IPS-NIHi7 (cell line): ENCODE measurements around the gene BPIFB2.

ENCODE experiments used
- DNase-seq: peaks from one replicate; pipeline ENCODE4 v3.0.0; 2012; ENCODE audit warnings: mixed read lengths; ENCODE audit errors: extremely low spot score

The BPIFB2 gene

DNA sequence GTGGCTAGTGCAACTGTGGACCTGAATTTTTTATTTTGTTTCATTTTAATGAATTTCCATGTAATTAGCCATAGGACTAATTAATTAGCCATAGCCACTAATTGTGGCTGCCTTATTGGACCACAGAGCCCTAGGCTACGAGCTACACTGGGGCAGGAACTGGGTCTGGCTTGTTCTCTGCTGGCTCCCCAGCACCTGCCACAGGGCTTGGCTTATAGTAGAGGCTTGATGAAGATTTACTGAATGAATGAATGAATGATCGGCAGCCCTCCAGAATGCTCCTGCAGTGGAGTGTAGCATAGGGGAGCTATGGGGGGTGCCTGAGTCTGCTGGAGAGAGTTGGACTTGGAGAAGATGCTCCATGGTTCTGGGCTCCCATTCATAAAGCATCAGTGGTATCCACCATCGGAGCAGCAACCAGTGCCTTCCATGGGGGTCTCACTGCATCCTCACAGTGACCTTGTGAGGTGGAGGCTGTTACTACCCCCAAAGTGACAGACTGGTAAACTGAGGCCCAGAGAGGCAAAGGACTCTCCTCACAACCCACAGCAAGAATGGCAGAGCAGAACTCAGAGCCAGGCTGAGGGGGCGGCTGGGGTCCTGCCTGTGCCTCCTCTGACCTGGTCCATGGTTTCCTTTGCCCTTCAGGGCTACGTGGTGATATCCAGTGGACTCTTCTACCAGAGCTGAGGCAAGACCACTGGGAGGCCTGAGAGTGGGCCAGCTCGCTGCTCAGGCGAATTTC is 15.4 kb downstream of the BPIFB2 start:
- no peak for DNase-seq

DNA sequence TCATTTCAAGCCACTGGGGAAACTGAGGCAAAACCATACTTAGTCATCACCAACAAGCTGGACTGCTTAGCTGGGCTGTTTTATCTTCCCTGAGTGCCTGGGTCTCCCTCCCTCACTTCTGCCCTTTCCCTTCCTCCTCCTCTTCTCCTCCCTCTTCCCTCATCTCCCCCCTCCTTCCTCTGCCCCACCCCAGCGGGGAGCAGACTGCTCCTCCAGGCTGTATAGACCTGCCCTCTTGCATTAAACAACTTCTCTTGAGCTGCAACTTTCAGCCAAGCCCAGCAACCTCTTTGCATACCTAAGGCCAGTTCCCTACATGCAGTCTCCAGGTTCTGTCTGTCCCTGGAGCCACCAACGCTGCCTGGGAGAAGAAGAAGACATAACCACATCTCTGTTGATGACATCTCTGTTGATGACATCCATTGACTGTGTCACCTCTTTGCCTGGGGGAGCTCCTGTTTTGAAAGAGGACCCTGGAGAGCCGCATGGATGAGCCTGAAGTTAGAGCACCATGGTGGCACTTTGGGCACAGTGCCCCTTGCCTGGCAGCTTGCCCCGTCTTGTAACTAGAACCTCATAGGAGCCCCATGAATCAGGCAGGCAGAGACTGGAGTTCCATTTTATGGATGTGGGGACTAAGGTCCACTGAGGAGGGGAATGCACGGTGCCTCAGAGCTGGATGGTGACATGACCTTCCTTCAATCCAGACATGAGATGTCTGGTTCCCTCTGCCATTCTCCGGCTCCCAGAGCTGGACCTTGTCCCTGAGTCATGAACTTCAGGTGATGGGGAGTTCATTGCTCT is 16.1 kb downstream of the BPIFB2 start:
- no peak for DNase-seq

DNA sequence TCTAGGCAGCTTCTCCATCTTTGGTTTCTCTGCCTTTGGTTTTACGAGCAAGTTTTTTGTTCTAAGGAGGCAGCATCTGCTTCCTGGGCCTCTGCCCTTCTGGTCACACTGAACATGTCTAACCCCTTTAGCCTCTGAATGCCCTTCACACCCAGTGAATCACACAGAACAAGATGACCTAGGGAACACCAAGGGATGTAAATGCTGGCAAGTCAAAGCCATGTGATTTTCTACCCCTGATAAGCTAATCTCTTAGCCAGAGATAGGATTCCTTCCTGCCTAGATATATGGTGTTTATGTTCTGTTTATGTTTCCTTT is 16.7 kb downstream of the BPIFB2 start:
- no peak for DNase-seq

DNA sequence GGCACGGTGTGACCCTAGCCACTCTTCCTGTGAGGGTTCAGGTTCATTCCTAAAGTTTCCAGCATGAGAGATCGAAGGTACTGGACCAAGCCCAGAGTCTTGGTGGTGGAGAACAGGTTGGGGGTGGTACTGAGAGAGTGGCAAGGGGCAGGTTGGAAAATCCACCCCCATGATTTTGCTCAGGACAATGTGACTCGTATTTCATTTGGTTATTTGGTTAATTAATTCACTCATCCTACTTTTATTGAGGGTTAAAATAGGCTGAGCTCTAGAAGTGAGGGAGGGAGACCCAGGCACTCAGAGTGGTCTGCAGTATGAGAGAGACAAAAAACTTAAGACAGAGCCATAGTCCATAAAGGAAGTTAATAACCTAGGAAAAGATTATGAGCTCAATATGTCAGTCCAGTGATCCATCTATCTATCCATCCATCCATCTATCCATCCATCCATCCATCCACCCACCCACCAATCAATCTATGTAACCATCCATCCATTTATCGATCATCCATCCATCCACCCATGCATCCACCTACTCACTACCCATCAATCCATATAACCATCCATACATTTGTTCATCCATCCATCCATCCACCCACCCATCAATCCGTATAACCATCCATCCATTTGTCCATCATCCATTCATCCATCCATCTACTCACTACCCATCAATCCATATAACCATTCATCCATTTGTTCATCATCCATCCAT is 17.3 kb downstream of the BPIFB2 start:
- DNase-seq = no peak

GRCh38 chr20:33025318-33025876 is 17.9 kb downstream of the BPIFB2 start:
- DNase-seq = no peak

- DNase-seq = no peak
These were observed 18.7 kb downstream of the BPIFB2 start for GRCh38 chr20:33026072-33026778.

DNA sequence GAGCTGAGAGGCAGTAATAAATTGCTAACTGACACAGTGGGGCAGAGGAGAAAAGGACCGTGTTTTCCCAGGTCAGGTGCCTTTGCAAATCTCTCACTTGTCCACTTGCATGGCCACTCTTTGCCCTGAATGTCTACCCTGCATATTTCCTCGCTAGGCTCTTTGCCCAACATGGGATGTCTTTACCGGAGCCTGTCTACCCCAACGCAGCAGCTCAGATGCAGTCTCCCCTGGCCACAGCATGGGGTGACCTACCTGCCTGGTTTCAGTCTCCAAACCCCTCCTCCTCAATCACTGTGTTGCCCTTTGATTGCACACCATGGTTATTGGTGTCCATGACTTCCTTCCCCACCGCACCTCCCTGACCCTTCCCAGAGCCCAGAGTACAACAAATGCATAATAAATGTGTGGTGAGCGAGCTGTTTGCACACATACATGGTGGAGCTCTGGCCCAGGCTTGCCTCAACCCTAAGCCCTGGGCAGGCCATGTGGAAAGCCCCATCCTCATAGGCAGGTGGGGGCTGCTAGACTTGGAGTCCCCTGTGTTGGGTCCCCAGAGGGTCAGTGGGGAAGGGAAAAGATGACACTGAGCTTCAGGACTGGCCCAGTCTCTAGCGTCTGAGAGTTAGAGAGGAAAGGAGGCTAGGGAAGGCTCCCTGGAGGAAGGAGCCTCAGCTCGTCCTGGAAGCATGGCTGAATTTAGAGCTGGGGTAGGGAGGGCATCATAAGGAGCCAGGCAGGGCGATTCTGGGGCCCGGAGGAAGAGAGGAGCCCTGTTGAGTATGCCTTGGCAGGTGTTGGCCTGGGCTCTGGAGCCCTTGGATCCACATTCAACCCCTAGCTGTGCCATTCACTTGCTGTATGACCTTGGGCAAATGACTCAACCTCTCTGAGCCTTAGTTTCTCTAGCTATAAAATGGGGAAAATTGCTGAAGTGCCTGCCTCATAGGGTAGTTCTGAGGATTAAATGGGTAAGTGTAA is 19.6 kb downstream of the BPIFB2 start:
- DNase-seq = no peak

DNA sequence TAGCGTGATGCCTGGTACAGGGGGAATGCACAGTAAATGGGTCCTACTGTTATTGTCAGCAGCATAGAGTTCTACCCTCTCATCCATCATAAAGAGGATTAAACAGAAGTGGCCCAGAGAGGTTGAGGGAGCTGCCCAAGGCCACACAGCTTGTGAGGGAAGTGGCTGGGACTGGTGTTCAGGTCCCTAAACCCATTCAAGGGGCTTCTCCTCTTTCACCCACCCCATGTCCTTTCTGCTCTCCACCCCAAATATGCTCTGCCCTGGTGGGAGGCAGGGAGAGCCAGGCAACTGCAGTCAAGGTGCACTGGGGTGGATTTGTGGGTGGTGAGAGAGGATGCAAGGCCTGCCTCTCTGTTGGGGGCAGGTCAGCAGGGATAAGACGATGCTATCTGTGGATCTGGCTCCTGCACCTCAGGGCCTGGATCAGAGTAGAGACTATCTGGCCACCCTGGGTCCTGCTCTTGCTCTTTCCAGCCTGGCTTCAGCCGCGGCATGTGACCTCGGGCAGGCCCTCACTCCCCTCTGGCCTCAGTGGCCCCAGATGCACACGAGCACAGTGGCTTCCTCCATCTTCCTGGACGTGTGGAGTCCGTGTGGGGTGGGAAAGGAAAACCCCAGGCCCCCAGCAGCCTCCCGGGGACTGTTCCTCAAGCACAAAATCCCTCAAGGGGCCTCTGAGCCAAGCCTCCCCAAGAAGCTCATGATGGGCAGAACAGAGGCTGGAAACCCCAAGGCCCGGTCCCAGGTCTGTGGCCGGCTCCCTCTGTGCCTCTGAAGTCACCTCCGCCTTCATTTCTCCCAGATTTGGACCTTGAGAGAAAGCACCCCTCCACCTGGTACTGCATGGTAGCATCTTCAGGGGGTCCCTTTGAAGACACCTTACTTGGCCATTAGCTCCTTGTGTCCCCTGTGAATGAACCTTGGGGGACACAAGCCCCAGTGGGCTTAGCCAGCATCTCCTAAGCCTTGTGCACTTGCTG is 20.6 kb downstream of the BPIFB2 start:
- no peak for DNase-seq

- no peak for DNase-seq
These were observed 21.4 kb downstream of the BPIFB2 start for GRCh38 chr20:33028875-33029274.

GRCh38 chr20:33030076-33030475 is 22.6 kb downstream of the BPIFB2 start:
- DNase-seq = no peak

- no peak for DNase-seq
These were observed 23.1 kb downstream of the BPIFB2 start for GRCh38 chr20:33030569-33030968.

DNA sequence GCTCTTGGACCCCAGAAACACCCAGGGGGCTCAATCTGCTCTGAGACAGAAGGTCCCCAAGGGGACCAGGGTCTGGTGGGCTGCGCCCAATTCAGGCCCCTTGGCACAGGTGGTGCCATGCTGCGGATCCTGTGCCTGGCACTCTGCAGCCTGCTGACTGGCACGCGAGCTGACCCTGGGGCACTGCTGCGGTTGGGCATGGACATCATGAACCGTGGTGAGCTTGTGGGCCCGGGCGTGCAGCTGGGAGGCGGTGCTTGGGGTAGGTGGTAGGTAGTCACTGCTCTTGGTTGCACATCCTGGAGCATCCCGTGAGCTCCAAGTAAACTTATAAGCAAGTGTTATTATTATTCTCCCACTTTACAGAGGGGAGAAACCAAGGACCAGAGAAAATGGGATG is 24.0 kb downstream of the BPIFB2 start, which contains the start of gene BPIFB6:
Gene BPIFB6, plus strand, starts transcription at position 118 of the 400 bp plus-strand sequence. Its CDS starts 0 bp downstream, at position 118.
- no peak for DNase-seq

GRCh38 chr20:33032555-33032954 is 25.1 kb downstream of the BPIFB2 start:
- DNase-seq = no peak

DNA sequence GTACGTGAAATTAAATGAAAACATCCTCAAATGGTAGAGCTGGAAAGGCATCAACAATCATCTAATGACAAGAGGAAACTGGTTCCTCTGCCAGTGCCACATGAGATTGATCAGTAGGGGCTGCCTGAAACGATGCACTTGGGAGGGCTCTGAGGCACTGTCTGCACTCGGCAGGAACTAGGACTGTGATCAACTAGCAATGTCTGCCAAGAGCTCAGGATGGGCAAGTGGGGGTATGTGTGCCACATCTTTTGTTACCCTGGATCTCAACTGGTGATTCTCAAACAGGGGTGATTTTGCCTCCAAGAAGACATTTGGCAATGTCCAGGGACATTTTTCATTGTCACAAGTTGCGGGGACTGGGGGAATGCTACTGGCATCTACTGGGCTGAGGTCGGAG is 25.9 kb downstream of the BPIFB2 start:
- DNase-seq = no peak

- DNase-seq = no peak
These were observed 26.6 kb downstream of the BPIFB2 start for GRCh38 chr20:33034115-33034514.

- DNase-seq = no peak
These were observed 27.5 kb downstream of the BPIFB2 start for GRCh38 chr20:33034901-33035492.

DNA sequence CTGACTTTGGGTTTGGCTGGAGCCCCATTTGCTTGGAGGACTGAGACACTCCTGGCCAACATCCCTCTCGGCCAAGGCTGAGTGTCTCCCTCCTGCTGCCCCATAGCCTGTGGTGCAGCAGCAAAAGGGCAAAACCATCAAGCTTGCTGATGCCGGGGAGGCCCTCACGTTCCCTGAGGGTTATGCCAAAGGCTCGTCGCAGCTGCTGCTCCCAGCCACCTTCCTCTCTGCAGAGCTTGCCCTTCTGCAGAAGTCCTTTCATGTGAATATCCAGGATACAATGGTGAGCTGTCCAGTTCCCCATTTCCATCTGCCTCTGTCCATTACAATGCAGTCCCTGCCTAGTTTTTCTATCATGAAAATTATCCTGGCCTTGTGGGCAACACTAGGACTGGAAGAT is 30.0 kb downstream of the BPIFB2 start:
- no peak for DNase-seq

- DNase-seq = no peak
These were observed 30.7 kb downstream of the BPIFB2 start for GRCh38 chr20:33038243-33038642.

- DNase-seq = no peak
These were observed 34.9 kb downstream of the BPIFB2 start for GRCh38 chr20:33042430-33042829.
